Stimulated activated memory B cell treated with anti-CD40 and anti-IgM and Interleukin-4, amounts not matched to agents 10 μg/mL and 1 μg/mL and 100 μg/mL, for 72 hours (primary cell): Measurements from ENCODE around the gene KSR1.

Experiments used
- ATAC-seq: fragments of 150-1000 bp; cut with Tn5 transposase; 2 replicates; pipeline ENCODE4 v1.10.0; 2021
- H3K27ac Mint-ChIP-seq: one replicate; pipeline ENCODE4 v1.8.0; 2022; ENCODE audit warnings: mild to moderate bottlenecking, mixed read lengths
- H3K27me3 Mint-ChIP-seq: one replicate; pipeline ENCODE4 v1.8.0; 2022; ENCODE audit warnings: mixed read lengths
- H3K36me3 Mint-ChIP-seq: one replicate; pipeline ENCODE4 v1.8.0; 2022; ENCODE audit warnings: mixed read lengths
- H3K4me1 Mint-ChIP-seq: one replicate; pipeline ENCODE4 v1.8.0; 2022; ENCODE audit warnings: mixed read lengths
- H3K4me3 Mint-ChIP-seq: one replicate; pipeline ENCODE4 v1.8.0; 2022; ENCODE audit warnings: mild to moderate bottlenecking, moderate library complexity, mixed read lengths
- H3K9me3 Mint-ChIP-seq: one replicate; pipeline ENCODE4 v1.8.0; 2022; ENCODE audit warnings: mixed read lengths

KSR1 gene

GRCh38 chr17:27598337-27599050, 142.2 kb downstream of the KSR1 start:
- Mint-ChIP-seq H3K4me3 (no peak overlapping the region), H3K27ac (no peak overlapping the region), H3K4me1 (peaks cover 16% of the 10 kb centered on the region), H3K36me3 (peaks cover 42% of the 10 kb centered on the region), H3K9me3 (no peaks in the 10 kb centered on the region), H3K27me3 (no peaks in the 10 kb centered on the region)
- no peak for ATAC-seq

- Mint-ChIP-seq H3K36me3 (peaks cover 30% of the 10 kb centered on the region), H3K4me1 (peaks cover 16% of the 10 kb centered on the region), H3K9me3 (no peaks in the 10 kb centered on the region), H3K27ac (no peak overlapping the region), H3K27me3 (no peaks in the 10 kb centered on the region), H3K4me3 (no peak overlapping the region)
- ATAC-seq, result no peak
Observed at GRCh38 chr17:27600471-27600870, 144.2 kb downstream of the KSR1 start.

- H3K4me1 Mint-ChIP-seq, result peaks cover 16% of the 10 kb centered on the region
- H3K4me3 Mint-ChIP-seq, result no peak overlapping the region
- H3K27me3 Mint-ChIP-seq, result no peaks in the 10 kb centered on the region
- peaks cover 37% of the 10 kb centered on the region for H3K36me3 Mint-ChIP-seq
- no peak for ATAC-seq
- H3K9me3 Mint-ChIP-seq, result no peaks in the 10 kb centered on the region
- no peak overlapping the region for H3K27ac Mint-ChIP-seq
Observed at GRCh38 chr17:27601069-27601974, 145.1 kb downstream of the KSR1 start.

GRCh38 chr17:27601975-27602302, 145.7 kb downstream of the KSR1 start:
- Mint-ChIP-seq H3K9me3 (no peaks in the 10 kb centered on the region), H3K4me3 (no peak overlapping the region), H3K36me3 (peaks cover 35% of the 10 kb centered on the region), H3K27me3 (no peaks in the 10 kb centered on the region), H3K27ac (no peak overlapping the region), H3K4me1 (peaks cover 16% of the 10 kb centered on the region)
- ATAC-seq, result no peak

GRCh38 chr17:27602721-27603420, 146.6 kb downstream of the KSR1 start:
- H3K4me3 Mint-ChIP-seq, result no peak overlapping the region
- H3K9me3 Mint-ChIP-seq, result no peaks in the 10 kb centered on the region
- peak; percentile 67 for ATAC-seq
- peaks cover 16% of the 10 kb centered on the region for H3K4me1 Mint-ChIP-seq
- H3K27ac Mint-ChIP-seq, result no peak overlapping the region
- peaks cover 27% of the 10 kb centered on the region for H3K36me3 Mint-ChIP-seq
- H3K27me3 Mint-ChIP-seq, result no peaks in the 10 kb centered on the region

GRCh38 chr17:27603421-27603770, 147.1 kb downstream of the KSR1 start:
- Mint-ChIP-seq H3K9me3 (no peaks in the 10 kb centered on the region), H3K27me3 (no peaks in the 10 kb centered on the region), H3K27ac (no peak overlapping the region), H3K4me1 (peaks cover 16% of the 10 kb centered on the region), H3K36me3 (peaks cover 25% of the 10 kb centered on the region), H3K4me3 (no peak overlapping the region)
- ATAC-seq, result no peak

GRCh38 chr17:27603880-27604794, 147.9 kb downstream of the KSR1 start:
- H3K4me3 Mint-ChIP-seq, result no peak overlapping the region
- H3K4me1 Mint-ChIP-seq, result peaks cover 16% of the 10 kb centered on the region
- no peaks in the 10 kb centered on the region for H3K9me3 Mint-ChIP-seq
- no peaks in the 10 kb centered on the region for H3K27me3 Mint-ChIP-seq
- H3K36me3 Mint-ChIP-seq, result peaks cover 25% of the 10 kb centered on the region
- H3K27ac Mint-ChIP-seq, result no peak overlapping the region
- ATAC-seq, result no peak

- no peaks in the 10 kb centered on the region for H3K9me3 Mint-ChIP-seq
Observed at GRCh38 chr17:27605409-27605808, 149.2 kb downstream of the KSR1 start.

GRCh38 chr17:27607521-27608091, 151.4 kb downstream of the KSR1 start:
- Mint-ChIP-seq H3K36me3 (peaks cover 38% of the 10 kb centered on the region), H3K4me3 (no peak overlapping the region)

More at GRCh38 chr17:27605409-27605808, 149.2 kb downstream of the KSR1 start:
- Mint-ChIP-seq H3K27ac (no peak overlapping the region), H3K4me3 (no peak overlapping the region), H3K4me1 (peaks cover 10% of the 10 kb centered on the region), H3K27me3 (no peaks in the 10 kb centered on the region), H3K36me3 (peaks cover 31% of the 10 kb centered on the region)
- ATAC-seq, result no peak

GRCh38 chr17:27608328-27609230, 152.3 kb downstream of the KSR1 start:
- ATAC-seq, result no peak
- no peak overlapping the region for H3K4me3 Mint-ChIP-seq
- H3K36me3 Mint-ChIP-seq, result peaks cover 43% of the 10 kb centered on the region

More at GRCh38 chr17:27607521-27608091, 151.4 kb downstream of the KSR1 start:
- H3K4me1 Mint-ChIP-seq, result peaks cover 8% of the 10 kb centered on the region
- H3K27me3 Mint-ChIP-seq, result no peaks in the 10 kb centered on the region
- no peak for ATAC-seq
- H3K27ac Mint-ChIP-seq, result no peak overlapping the region
- H3K9me3 Mint-ChIP-seq, result no peaks in the 10 kb centered on the region

GRCh38 chr17:27609611-27610303, 153.5 kb downstream of the KSR1 start:
- Mint-ChIP-seq H3K4me1 (no peaks in the 10 kb centered on the region), H3K9me3 (no peaks in the 10 kb centered on the region)

More at GRCh38 chr17:27608328-27609230, 152.3 kb downstream of the KSR1 start:
- Mint-ChIP-seq H3K27me3 (no peaks in the 10 kb centered on the region), H3K27ac (no peak overlapping the region), H3K4me1 (no peaks in the 10 kb centered on the region), H3K9me3 (no peaks in the 10 kb centered on the region)

GRCh38 chr17:27610304-27610677, 154.0 kb downstream of the KSR1 start:
- H3K27me3 Mint-ChIP-seq, result no peaks in the 10 kb centered on the region
- no peaks in the 10 kb centered on the region for H3K4me1 Mint-ChIP-seq
- no peak for ATAC-seq
- H3K27ac Mint-ChIP-seq, result no peak overlapping the region
- H3K9me3 Mint-ChIP-seq, result no peaks in the 10 kb centered on the region
- peaks cover 59% of the 10 kb centered on the region for H3K36me3 Mint-ChIP-seq
- H3K4me3 Mint-ChIP-seq, result no peak overlapping the region

More at GRCh38 chr17:27609611-27610303, 153.5 kb downstream of the KSR1 start:
- Mint-ChIP-seq H3K27me3 (no peaks in the 10 kb centered on the region), H3K4me3 (no peak overlapping the region), H3K36me3 (peaks cover 54% of the 10 kb centered on the region), H3K27ac (no peak overlapping the region)
- no peak for ATAC-seq

GRCh38 chr17:27612160-27612770, 156.0 kb downstream of the KSR1 start:
- H3K27me3 Mint-ChIP-seq, result no peaks in the 10 kb centered on the region
- no peak overlapping the region for H3K4me3 Mint-ChIP-seq
- H3K4me1 Mint-ChIP-seq, result peaks cover 7% of the 10 kb centered on the region
- H3K27ac Mint-ChIP-seq, result peak overlapping the region; percentile 56
- no peaks in the 10 kb centered on the region for H3K9me3 Mint-ChIP-seq
- peaks cover 69% of the 10 kb centered on the region for H3K36me3 Mint-ChIP-seq
- ATAC-seq, result no peak
